Stomach (tissue), 4 donors: Measurements from ENCODE around the gene GABRB1.

Experiments
- POLR2AphosphoS5 ChIP-seq, 3 donors: sonication (generic); formaldehyde crosslinking; IDR thresholded peaks; one replicate each; pipeline ENCODE4 v1.6.1; 2016; ENCODE audit warnings: antibody characterized with exemption in 3 of 3
- TF ChIP-seq, protein P1 (sequence below), 7 experiments: fragments of 450-650 bp in 4 of 7; fragments of 200-600 bp in 3 of 7; sonication (generic) in 3 of 7; IDR thresholded peaks; one replicate each; pipeline ENCODE4 v1.5.1; 2016 to 2019; ENCODE audit warnings: antibody characterized with exemption in 7 of 7, control low read depth in 2 of 7, mild to moderate bottlenecking in 1 of 7

DNA sequence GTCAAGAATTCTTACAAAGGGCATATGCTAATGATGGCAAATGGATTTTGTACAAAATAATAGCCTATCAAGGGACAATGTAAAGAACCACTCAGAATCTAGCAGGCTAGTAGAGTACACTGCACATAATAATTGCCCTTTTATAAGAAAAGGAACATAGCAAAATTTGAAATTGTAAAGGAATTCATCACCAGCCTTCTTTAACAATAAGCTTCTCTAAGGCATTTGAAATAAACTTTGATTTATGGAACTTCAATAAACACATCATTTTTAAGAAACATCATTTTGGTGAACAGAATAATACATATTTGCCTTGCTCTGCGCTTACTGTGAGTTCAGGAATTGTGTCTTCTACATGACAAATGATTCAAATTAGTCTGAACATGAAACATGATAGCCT, 444.0 kb downstream of the GABRB1 start:
- TF ChIP-seq, protein P1, sequence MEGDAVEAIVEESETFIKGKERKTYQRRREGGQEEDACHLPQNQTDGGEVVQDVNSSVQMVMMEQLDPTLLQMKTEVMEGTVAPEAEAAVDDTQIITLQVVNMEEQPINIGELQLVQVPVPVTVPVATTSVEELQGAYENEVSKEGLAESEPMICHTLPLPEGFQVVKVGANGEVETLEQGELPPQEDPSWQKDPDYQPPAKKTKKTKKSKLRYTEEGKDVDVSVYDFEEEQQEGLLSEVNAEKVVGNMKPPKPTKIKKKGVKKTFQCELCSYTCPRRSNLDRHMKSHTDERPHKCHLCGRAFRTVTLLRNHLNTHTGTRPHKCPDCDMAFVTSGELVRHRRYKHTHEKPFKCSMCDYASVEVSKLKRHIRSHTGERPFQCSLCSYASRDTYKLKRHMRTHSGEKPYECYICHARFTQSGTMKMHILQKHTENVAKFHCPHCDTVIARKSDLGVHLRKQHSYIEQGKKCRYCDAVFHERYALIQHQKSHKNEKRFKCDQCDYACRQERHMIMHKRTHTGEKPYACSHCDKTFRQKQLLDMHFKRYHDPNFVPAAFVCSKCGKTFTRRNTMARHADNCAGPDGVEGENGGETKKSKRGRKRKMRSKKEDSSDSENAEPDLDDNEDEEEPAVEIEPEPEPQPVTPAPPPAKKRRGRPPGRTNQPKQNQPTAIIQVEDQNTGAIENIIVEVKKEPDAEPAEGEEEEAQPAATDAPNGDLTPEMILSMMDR (IDR thresholded peaks at IDR 0.05), result no peak
- TF ChIP-seq POLR2AphosphoS5 (IDR thresholded peaks at IDR 0.05), result no peak
